CD4-positive, alpha-beta T cell treated with Interferon gamma for 1 hour (primary cell): ENCODE data around the gene MYO16.

Source experiments
- DNase-seq: peaks from one replicate; pipeline ENCODE4 v3.0.0-alpha.2; 2020

The MYO16 gene

DNA sequence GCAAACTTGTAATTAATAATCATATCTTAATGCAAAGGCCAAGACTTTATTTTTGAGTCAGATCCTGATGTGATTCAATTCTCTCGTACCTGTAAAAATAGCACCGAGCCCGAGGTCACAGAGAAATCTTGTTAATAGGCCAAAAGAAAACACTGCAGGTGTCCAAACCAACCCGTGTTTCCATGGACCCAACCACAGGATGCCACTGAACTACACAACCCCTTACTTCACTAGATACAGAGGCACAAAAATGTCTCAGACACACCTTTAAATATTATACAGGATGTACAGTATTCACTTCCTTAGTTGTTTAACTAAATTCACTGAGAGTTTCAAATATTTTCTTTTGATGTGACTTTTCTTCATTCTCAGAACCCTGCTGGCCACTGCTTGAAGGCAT, 530.9 kb downstream of the MYO16 start:
- DNase-seq, result no peak

DNA sequence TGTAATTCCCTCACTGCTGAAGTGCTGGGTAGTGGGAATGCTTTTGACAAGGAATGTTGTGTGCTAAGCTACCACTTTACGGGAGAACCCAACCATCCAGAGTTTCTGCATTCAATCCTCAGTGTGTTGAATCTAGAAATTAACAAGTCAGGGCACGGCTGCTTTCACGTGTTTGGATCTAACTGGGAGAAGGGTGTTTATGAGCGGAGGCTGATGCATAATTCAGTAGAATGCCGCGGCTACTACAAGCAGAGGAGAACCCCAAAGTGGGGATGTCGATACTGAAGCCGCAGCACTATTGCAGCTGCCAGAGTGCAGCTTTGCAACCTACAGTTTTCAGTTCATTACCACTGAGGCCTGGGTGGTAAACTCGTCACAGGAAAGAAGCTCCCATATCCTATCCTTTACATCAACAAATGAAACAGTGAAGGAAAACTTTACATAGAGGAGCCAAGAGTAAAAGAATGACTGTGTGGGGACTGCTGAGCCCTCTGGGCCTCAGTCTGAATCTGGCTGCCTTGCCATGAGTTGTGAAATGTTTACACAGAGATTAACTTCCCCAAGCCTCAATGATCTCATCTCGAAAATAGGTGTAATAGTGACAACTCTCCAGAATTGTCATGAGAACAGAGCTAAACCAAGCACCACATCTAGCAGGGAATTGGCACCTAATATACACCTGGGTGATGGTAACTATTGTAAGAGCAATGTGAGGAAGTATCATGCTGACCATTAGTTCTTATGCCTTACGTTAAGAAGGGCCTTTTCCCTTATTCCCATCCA, 531.7 kb downstream of the MYO16 start:
- no peak for DNase-seq

DNA sequence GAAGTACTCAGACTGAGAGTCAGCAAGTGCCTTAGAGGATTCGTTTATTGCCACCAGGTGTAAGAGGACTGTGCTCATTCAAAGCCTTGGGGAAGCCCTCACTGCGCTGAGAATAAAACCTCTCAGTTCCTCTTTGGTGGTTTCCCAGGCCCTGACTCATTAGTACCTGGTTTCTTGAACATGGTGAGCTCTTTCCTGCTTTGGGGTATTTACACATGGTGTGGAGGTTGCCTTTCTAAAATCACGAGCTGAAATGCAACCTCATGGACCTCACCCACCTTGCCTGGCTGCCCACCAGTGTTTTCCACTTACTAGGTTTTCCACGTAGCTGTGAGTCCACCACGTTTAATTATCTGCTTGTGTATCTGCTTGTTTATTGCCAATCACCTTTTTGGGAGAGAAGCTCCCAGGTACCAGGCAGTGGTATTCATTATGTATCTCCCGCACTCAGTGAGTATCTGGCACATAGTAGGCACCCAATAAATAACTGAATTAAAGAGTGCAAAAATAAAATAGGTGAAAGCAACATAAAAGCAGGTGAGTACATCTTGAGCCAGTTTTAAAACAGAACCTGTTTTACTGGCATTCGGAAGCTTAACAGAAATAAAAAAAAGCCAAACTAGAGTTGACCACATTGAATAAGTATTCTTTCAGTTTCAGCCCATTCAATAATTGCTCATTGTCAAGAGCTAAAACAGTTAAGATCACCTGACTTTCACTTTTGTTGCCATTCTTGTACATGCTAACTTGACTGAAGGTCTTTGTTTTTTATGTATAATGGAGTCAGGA, 533.0 kb downstream of the MYO16 start:
- DNase-seq, result peak; percentile 55

DNA sequence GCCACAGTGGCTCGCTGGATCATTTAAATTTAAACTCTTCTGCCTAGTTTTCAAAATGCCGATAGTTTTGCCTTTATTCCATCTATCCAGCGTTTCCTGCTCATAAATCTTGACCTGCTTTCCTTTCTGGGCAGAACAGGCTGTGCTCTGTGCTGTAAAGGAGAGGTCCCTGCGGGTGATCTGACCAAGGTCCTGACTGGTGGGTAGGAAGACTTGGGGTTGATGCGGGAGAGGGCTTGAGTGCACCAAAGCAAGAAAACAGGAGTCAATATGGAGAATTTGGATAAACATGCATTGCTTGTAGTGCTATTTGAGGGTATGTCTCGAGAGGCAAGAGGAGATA, 533.6 kb downstream of the MYO16 start:
- no peak for DNase-seq

DNA sequence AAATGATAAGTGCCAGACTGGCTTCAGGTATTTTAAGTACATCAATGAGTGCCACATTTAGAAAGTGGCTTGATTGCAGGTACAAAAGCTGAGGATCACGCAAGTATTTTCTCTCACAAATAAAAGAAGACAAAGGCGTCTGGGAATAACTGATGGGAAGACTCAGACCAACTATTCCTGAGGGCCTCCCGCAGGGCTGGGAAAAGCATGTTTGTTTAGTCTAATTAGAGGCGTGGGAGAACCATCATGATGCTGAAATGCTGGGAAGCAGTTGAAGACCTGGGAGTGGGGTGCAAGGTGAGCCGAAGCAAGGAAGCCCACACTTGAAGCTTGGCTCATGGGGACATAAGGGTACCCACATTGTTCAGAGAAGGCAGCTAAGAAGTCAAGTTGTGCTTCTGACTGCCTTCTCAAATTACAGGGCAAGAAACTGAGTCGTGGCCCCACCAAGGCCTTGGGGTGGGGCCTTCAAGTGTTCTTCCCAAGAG, 536.0 kb downstream of the MYO16 start:
- DNase-seq, result no peak

DNA sequence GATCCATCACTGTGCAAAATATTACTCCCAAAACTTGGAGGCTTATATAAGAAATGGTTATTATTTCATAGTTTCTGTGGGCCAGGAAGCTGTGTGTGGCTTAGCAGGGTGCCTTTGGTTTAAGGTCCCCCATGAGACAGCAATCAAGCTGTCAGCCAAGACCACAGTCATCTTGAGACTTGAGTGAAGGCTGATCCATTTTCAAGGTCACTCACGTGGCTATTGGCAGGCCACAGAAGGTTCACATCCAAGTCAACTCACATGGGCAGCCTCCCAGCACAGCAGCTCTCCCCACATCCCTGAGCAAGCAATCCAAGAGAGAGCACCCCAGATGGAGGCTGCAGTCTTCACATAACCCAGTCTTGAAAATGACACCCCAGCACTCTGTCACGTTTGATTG, 537.4 kb downstream of the MYO16 start:
- DNase-seq, result no peak

DNA sequence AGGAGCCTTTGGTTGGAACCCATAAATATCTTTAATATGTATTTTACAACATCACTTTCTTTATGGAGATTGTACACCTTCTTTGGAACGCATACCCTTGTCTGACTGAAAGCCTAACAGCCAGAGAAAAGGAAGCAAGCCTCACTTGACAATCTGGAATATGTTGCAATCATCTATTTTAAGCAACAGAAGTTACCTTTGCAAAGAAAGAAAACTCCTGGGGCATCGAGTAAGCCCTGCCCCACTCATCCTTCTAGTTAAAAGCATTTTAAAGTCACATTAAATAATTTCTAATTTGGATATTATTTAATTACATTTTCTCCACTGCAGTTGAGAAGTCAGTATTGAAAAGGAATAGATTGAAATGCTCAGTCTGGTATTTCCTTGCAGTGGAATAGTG, 542.7 kb downstream of the MYO16 start:
- DNase-seq, result no peak

DNA sequence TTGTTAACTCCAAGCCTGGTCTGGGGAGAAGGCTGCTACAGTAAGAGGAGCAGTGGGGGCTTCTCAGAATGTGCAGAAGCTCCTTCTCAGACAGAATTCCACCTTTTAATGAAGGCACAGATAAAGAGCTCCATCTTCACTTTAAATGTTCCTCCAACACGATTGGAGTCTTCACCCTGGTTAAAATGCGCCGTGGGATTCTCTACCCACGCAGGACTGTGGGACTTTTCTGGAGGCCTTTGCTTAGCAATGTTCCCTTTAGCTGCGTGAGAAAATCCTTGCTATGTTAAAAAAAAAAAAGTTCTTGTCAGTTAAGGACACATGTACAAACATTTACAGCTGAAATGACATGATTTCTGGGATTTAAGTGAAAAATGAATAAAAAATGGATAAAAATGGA, 546.3 kb downstream of the MYO16 start:
- no peak for DNase-seq

DNA sequence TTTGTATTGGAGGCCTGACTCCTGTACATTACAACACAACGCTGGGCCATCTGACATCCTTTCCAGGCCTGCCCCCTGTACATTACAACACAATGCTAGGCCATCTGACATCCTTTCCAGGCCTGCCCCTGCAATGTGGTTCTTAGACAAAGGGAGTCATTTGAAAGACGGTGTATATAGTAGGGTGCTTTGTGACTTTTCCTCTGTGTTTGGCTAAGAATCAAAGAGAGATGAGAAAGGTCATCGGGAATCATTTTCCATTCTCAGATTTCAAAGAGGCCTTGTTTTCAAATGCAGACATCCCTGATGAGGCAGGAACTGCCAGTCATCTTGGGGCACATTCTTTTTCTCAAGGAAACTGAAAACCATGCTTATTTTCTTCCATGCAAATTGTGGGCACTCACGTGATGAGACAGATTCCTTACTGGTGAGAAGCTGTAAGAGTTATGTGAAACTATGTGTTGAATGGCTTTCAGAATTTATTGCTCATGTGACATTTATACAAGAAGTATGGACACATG, 551.6 kb downstream of the MYO16 start:
- DNase-seq, result no peak

DNA sequence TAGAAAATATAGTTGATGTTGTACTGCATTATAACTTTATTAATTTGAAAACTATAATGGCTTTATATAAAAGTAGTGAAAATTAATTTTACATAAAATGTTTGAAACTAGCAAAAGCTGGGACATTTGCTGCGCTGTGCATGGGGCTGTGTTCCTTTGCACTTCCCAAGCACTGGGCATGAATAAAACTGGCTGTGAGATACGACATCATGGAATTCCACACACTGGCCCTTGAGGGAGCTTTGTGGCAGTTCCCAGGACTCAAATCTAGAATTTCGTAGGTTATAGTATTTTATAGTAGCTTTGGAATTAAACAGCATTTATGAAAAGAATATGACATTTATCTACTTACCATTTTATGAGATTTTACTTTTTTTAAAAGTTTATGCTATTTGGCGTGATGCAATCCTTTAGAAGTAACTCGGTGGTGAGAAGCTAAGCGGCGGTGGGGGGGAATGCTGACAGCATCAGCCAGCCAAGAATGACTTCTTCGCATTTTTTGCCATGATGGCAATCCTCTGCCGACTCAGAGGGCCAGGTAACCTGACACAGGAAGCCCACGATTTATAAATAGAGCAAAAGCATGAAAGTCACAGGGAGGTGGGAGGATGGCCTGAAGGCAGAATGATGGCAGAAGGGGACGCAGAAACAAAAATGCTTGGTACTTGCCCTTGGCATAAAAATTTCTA, 553.5 kb downstream of the MYO16 start:
- DNase-seq, result no peak

DNA sequence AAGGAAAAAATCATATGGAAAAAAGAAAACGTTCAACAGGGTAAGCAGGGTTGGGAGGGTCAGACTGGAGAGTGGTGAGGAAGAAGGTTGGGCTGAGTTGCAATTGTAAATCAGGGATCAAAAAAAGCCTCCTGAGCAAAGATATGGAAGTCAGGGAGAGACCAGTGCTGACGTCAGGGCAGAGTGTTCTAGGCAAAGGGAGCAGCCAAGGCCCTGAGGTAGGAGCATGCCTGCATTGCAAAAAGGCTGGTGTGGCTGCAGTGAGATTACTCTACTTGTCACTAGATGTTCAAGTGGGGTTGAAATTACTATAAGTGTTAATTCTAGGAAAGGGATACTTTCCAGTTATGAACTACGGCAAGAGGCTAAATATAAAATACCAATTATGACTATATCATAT, 562.0 kb downstream of the MYO16 start:
- no peak for DNase-seq

DNA sequence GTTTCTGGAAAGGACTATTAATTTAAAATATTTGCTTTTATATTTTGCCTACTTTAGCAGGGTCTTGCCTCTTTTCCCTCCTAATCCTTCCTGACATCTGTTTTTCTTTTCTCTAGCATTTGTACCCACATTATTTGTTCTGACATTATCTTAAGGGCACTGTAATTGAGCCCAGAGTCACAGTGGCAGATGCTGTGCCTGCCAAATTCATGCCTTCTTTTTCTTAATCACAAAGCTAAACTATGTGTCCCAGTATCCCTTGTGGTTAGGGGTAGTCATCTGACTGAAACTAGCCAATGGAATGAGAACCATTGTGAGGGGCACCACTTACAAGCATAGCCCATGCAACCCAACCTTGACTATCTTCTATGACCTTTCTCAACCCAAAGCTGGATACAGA, 562.9 kb downstream of the MYO16 start:
- no peak for DNase-seq

DNA sequence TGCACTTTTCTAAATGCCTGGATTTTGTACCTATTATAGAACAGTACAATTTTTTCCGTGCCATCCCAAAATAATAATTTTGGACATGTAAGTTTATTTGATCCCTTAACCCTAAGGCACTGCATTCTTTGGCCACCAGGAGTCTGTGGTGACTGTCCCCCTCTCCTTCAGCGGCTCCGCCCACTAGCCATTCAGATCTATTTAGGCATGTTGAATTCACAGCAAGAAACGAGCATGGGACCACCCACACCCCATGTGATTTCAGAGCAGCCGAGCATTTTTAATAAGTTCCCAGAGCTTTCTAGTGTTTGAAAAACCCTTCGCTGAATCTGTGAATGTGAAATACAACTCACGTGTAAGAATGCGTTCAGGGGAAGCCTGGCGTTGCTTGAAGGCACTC, 567.5 kb downstream of the MYO16 start:
- no peak for DNase-seq

DNA sequence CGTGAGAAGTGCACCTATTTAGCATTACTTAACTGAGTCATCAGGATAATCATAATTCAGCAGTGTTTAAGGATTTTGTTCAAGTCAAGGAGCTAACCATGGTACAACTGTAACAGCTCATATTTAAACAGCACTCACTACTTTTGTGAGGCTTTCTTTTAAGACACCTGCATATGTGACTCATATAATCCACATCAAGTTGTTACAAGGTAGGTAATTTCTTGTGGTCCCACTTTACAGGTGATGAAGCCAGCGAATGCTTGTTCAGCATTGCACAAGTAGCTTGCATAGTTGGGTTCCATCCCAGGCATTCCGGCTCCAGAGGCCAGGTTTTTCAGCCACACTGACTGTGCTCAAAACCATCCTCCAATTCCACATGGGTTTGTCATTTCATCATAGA, 569.2 kb downstream of the MYO16 start:
- no peak for DNase-seq

DNA sequence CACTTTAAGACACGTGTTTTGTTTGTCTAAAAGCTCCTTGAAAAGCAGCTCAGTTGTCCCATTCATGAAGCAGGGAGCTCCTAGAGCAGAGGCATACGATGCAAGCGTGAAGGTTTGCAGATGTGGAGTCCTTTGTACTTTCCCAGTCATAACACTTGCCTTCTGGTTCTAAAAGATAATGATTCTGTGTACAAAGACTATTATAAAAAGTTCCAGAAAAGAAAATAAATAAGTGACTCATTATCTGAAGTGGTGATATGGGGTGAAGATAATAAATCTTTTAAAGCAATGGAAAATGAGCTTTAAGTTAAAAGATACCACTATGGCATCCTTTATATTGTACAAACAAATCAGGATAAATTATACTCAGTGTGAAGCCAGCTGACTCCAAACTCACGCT, 569.9 kb downstream of the MYO16 start:
- DNase-seq, result no peak

DNA sequence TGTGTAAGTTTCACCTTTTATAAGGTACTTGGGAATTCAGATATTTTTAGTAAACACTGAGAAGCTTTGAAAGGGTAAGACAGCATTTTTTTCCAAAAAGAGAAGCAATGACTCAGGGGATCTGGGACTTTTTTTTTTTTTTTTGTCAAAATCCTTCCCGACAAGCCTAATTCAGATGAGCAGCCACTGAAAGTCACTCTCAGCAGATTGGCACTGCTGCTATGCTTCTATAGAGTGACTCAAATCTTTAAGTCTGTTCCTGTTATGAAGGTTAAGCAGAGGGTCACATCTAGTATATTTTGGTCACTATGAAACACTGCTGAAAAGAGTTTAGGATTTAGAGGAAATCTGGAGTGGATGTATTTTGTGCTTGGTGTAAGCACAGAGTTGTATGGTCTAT, 571.1 kb downstream of the MYO16 start:
- no peak for DNase-seq

DNA sequence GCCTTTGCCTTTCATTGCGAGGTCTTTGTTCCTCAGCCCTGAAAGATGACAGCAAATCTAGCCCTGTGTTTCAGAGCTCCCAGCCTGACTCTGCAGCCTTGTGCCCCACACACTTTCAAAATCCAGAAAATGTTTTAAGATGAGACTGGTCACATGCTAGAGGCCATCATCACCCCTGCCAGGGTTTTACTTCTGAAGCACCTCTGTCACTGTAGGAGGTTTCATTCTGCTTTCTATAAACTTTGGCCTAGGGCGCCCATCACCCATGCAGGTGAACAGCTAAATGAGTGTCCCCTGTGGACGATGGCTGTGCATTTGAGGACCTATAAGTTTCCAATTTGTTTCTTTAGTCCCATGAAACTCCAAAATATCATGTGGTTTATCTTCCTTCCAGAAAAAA, 574.2 kb downstream of the MYO16 start:
- no peak for DNase-seq

DNA sequence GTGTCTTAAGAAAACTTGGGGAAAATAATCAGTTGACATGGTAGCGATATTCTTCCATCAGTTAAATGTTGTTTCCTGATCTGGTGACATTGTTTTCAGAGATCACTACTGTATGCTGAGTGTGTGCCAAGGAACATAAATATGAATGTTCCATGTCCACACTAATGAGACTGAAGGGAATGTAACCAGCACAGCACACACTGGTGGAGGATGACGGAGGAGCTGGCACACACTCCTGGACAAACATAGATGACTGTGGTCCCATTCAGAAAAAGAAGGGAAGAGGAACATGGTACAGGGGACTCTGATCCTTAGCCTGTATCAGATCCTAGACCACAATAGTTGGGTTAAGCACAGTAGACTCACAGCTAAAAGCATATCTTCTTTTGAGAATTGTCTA, 574.8 kb downstream of the MYO16 start:
- DNase-seq, result no peak

DNA sequence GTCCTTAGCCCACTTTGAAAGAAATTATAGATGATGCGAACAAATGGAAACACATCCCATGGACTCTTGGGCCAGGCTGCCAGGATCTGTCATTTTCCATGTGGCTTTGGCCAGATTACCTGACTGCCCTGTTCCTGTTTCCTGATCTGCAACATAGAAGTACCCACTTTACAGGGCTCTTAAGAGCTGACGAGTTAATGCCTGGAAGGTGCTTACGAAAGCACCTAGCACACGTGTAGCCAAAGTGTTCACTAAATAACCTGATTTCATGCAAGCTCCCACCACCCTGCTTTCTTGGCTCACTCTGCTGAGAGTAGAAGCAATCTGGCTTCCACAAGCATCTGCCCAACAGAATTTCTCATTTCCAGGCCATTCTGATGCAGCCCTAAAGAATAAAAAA, 575.2 kb downstream of the MYO16 start:
- no peak for DNase-seq

DNA sequence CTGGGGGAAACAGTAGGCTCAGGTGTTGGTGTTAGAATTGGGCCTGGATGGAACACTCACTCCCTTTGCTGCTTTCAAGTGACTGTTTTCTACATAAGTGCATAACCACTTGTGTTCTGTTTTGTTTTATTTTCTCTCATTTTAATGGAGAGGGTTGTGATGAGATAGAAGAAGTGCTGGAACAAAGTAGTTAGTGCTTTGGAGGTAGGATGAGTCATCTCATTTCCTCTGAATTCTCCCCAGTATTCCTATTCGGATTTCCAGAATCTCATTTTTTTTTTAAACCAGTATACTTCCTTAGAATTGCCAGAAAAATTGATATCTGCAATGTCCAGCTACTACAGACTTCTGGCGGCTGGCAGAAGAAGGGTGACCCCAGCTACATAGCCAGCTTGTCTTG, 575.9 kb downstream of the MYO16 start:
- DNase-seq, result no peak

DNA sequence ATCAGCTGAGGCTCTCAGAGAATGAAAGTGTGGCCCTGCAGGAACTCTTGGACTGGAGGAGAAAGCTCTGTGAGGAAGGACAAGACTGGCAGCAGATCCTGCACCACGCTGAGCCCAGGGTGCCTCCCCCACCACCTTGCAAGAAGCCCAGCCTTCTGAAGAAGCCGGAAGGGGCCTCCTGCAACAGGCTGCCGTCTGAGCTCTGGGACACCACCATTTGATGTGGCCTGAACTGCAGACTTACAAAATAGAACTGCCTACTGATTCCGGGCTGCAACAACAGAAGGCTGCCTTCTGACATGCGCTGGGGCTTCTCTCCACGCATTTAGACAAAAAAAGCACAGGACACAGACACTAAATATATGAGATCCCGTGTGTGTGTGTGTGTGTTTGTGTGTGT, 577.2 kb downstream of the MYO16 start:
- no peak for DNase-seq

DNA sequence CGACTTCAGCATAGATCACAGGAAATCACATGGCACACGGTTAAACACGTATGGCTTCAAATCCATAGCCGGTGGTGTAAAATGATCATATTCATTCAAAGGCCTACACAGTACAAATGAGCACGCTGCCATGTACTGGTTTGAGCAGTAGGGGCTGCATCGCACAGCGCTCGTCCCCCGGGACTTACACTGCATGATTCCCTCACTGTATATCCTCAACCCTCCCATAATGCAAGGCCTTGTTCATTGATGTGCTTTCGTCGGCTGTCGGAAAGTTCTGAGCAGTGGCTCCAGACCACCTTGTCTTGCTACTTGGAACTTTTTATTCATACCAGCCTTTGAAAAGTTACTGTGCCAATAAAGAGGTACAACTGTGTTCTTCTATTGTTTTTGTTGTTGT, 578.2 kb downstream of the MYO16 start:
- DNase-seq, result no peak

DNA sequence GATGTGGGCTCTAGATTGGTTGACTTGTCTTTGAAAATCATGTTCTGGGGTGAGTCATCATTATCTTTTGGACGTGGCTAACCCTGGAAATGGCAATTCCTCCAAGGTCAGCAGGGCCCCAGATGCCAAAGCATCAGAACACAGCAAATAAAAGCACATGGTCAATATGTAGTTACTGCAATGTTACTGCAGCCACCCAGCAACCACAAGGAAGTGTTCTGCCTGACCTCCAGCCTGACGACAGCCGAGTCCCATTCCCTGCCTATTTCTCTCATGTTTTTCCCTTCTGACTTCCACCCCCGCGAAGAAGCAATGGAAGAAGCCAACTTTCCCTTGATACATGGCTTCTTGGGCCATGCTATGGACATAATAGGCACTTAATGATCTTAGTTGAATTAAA, 579.1 kb downstream of the MYO16 start:
- DNase-seq, result no peak

DNA sequence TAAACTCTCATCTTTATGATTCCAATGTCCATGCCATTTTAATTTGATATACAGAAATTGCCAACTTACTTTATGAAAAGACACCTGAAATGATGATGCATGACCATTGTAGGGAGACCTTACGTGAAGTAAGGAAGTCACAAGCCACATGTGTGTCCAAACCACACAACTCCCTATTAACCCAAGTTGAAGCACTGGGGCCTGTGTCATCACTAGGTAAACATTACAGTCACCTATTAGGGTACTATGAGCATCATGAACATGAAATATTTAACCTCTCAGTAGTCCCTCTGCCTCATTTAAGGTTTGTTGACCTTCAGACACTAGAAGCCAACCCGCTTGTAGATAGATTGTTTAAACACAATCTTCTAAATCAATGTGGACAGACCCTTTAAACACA, 580.1 kb downstream of the MYO16 start:
- no peak for DNase-seq
